Ovary (tissue), 3 donors: ENCODE data around the gene FAM210A.

Experiments
- CTCF ChIP-seq, 3 donors: fragments of 450-650 bp in 2 of 3; fragments of 200-600 bp in 1 of 3; IDR thresholded peaks; one replicate each; pipeline versions ENCODE4 v1.5.1 to v1.8.0; 2016 to 2022; ENCODE audit warnings: antibody characterized with exemption in 3 of 3, mild to moderate bottlenecking in 1 of 3
- POLR2A ChIP-seq: fragments of 450-650 bp; IDR thresholded peaks from one replicate; pipeline ENCODE4 v1.6.1; 2017; ENCODE audit warnings: antibody characterized with exemption, mild to moderate bottlenecking, moderate library complexity
- donor health status: DM: no; HTN: no; CAD: no.

- TF ChIP-seq CTCF (IDR thresholded peaks at IDR 0.05) (no peak), POLR2A (no peak)
These were observed 20.3 kb upstream of the FAM210A start for GRCh38 chr18:13746633-13747032.
